Measurements from ENCODE around the gene SNRNP35.
"Not testable (repeated sequence)": the region's sequence is repeated elsewhere in the genome, so short reads cannot be mapped to it uniquely, and the experiment has no call there.

The SNRNP35 gene

GRCh38 chr12:123491056-123491455, 33.1 kb downstream of the SNRNP35 start:
- no peak for DNase-seq

GRCh38 chr12:123491481-123491880, 33.5 kb downstream of the SNRNP35 start:
- no peak for DNase-seq

GRCh38 chr12:123492339-123493039, 34.5 kb downstream of the SNRNP35 start:
- not testable (repeated sequence) for DNase-seq

GRCh38 chr12:123494124-123494851, 36.3 kb downstream of the SNRNP35 start:
- DNase-seq = no peak

GRCh38 chr12:123497065-123497464, 39.1 kb downstream of the SNRNP35 start:
- no peak for DNase-seq

- DNase-seq = no peak
Observed at GRCh38 chr12:123498126-123498825, 40.3 kb downstream of the SNRNP35 start.

GRCh38 chr12:123499332-123499731, 41.4 kb downstream of the SNRNP35 start:
- no peak for DNase-seq

GRCh38 chr12:123502163-123502704, 44.3 kb downstream of the SNRNP35 start:
- DNase-seq = no peak

GRCh38 chr12:123506059-123506842, 48.3 kb downstream of the SNRNP35 start:
- no peak for DNase-seq

GRCh38 chr12:123506843-123507236, 48.9 kb downstream of the SNRNP35 start:
- no peak for DNase-seq

- no peak for DNase-seq
Observed at GRCh38 chr12:123512838-123513665, 55.1 kb downstream of the SNRNP35 start.

GRCh38 chr12:123513805-123514204, 55.9 kb downstream of the SNRNP35 start:
- no peak for DNase-seq

GRCh38 chr12:123514582-123515221, 56.8 kb downstream of the SNRNP35 start:
- DNase-seq = not testable (repeated sequence)

- no peak for DNase-seq
Observed at GRCh38 chr12:123516216-123516780, 58.4 kb downstream of the SNRNP35 start.

Data from activated CD4-positive, alpha-beta T cell treated with anti-CD3 and anti-CD28 coated beads for 1 hour (primary cell).